Measurements from ENCODE around the gene GRIK4.
A peak's percentile ranks its signal among the peaks of the same experiment; 100 is the strongest.
"Not testable (repeated sequence)": the region's sequence is repeated elsewhere in the genome, so short reads cannot be mapped to it uniquely, and the experiment has no call there.

GRIK4 gene

DNA sequence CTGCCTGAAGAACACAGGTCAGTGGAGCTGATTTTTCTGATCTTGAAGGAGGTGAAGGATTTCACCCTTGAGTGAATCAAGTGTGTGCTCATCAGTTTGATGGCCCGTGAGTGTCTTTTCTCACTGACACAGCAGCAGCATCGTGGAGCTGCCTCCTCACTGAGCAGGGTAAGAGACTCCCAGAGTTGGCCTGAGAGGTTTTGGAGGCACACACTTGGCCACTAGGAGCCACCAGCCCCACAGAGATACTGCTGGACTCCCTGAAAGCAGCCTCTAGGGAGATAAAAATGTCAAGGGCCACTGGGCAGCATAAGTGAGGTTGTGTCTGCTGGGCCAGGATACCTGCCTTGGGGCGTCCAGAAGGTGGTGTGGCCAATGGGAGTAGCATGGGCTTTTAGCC lies 245.4 kb downstream of the GRIK4 start:
- DNase-seq (ENCODE audit: low read depth) = no peak
- no peak overlapping the region for H3K4me3 ChIP-seq (ENCODE audit: low read length)
- TF ChIP-seq, protein P1, sequence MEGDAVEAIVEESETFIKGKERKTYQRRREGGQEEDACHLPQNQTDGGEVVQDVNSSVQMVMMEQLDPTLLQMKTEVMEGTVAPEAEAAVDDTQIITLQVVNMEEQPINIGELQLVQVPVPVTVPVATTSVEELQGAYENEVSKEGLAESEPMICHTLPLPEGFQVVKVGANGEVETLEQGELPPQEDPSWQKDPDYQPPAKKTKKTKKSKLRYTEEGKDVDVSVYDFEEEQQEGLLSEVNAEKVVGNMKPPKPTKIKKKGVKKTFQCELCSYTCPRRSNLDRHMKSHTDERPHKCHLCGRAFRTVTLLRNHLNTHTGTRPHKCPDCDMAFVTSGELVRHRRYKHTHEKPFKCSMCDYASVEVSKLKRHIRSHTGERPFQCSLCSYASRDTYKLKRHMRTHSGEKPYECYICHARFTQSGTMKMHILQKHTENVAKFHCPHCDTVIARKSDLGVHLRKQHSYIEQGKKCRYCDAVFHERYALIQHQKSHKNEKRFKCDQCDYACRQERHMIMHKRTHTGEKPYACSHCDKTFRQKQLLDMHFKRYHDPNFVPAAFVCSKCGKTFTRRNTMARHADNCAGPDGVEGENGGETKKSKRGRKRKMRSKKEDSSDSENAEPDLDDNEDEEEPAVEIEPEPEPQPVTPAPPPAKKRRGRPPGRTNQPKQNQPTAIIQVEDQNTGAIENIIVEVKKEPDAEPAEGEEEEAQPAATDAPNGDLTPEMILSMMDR (conservative IDR thresholded peaks at IDR 0.05; ENCODE audit: low read depth, low read length) = peak; percentile 16

DNA sequence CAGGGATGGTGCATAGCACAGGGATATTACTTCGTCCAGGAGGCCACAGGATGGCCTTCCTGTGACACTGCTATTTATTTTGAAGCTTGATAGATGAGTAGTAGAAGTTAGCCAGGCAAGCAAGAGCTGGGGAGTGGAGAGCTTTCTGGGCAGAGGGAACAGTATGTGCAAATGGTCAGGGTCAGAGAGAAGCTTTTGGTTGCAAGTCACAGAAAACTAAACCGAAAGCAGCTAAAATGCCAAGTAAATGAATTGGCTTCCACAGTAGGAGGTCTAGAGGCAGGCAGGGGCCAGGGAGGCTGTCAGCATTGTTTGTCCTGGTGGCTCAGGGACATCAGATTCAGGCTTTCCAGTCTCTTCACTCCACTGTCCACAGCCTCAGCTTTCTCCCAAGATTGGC lies 247.5 kb downstream of the GRIK4 start:
- DNase-seq (ENCODE audit: low read depth) = no peak
- no peak overlapping the region for H3K4me3 ChIP-seq (ENCODE audit: low read length)
- TF ChIP-seq, protein P1 (conservative IDR thresholded peaks at IDR 0.05; ENCODE audit: low read depth, low read length) = no peak

DNA sequence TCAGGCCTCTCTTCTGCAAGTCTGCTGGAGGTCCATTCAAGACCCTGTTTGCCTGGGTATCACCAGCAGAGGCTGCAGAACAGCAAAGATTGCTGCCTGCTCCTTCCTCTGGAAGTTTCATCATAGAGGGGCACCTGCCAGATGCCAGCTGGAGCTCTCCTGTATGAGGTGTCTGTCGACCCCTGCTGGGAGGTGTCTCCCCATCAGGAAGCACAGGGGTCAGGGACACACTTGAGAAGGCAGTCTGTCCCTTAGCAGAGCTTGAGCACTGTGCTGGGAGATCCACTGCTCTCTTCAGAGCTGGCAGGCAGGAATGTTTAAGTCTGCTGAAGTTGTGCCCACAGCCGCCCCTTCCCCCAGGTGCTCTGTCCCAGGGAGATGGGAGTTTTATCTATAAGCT lies 254.2 kb downstream of the GRIK4 start:
- not testable (repeated sequence) for DNase-seq (ENCODE audit: low read depth); H3K4me3 ChIP-seq (ENCODE audit: low read length)

DNA sequence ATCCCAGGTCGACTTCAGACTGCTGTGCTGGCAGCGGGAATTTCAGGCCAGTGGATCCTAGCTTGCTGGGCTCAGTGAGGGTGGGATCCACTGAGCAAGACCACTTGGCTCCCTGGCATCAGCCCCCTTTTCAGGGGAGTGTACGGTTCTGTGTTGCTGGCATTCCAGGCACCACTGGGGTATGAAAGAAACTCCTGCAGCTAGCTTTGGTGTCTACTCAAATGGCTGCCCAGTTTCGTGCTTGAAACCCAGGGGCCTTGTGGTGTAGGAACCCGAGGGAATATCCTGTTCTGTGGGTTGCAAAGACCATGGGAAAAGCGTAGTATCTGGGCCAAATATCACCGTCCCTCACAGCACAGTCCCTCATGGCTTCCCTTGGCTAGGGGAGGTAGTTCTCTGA lies 254.8 kb downstream of the GRIK4 start:
- TF ChIP-seq, protein P1 (conservative IDR thresholded peaks at IDR 0.05; ENCODE audit: low read depth, low read length) = no peak
- no peak overlapping the region for H3K4me3 ChIP-seq (ENCODE audit: low read length)
- DNase-seq (ENCODE audit: low read depth) = no peak

DNA sequence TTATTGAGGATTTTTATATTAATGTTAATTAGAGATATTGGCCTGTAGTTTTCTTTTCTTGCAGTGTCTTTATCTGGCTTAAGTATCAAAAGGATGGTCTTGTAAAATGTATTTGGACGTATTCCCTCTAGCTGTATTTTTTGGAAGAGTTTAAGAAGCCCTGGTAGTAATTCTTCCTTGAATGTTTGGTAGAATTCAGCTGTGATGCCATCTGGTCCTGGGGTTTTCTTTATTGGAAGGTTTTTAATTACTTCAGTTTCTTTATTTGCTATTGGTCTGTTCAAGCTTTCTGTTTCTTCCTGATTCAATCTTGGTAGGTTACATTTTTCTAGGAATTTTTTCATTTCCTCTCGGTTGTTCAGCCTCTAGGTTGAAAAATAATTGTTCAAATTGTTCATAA lies 257.4 kb downstream of the GRIK4 start:
- H3K4me3 ChIP-seq (ENCODE audit: low read length) = no peak overlapping the region
- TF ChIP-seq, protein P1 (conservative IDR thresholded peaks at IDR 0.05; ENCODE audit: low read depth, low read length) = no peak
- DNase-seq (ENCODE audit: low read depth) = no peak

DNA sequence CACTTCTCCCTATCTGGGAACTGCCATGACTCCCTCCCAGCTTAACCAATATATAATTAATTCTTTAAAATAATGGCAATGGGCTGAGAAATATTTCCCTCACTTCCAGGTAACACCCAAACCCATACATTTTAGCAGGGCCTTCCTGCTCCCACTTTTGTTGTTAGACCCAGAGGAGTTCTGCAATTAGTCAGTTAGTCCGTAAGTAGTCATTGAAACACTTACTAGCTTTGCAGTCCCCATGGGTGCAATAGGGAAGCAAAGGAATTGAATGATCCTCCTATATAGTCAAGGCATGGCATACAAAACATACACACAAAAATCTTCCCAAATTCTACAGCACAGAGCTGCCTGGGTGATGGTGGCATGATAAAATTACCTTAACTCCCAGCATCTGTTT lies 258.4 kb downstream of the GRIK4 start:
- no peak overlapping the region for H3K4me3 ChIP-seq (ENCODE audit: low read length)
- no peak for DNase-seq (ENCODE audit: low read depth)
- TF ChIP-seq, protein P1 (conservative IDR thresholded peaks at IDR 0.05; ENCODE audit: low read depth, low read length) = no peak

DNA sequence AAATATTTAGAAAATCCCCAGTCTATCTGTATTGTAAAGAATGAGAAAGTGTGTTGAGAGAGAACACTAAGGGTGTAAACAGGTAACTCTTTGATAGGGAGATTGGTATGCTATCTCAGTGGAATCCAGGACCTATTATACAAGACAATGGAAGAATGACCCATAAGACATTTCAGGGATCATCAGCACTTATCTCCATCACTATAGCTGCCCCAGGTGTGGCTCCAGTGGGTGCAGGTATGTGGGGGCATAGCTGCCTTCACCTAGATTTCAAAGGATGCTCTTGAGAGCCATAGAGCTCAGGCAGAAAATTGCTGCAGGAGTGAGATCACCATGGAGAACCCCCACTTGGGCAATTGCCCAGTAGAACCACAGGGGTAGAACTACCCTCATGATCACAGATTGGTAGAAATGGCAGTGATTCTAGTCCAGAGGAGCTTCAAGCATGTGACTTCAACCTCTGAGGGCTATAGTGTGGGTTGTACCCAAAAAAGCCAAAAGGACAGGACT lies 260.1 kb downstream of the GRIK4 start:
- no peak overlapping the region for H3K4me3 ChIP-seq (ENCODE audit: low read length)
- DNase-seq (ENCODE audit: low read depth) = no peak
- TF ChIP-seq, protein P1 (conservative IDR thresholded peaks at IDR 0.05; ENCODE audit: low read depth, low read length) = no peak

Data from retinal pigment epithelial cell (primary cell).